ENCODE measurements around the gene CGB1.

The CGB1 gene

GRCh38 chr19:49071860-49072547 lies 35.3 kb upstream of the CGB1 start:
- H3K9me3 ChIP-seq (ENCODE audit: control insufficient read depth in 5 of 5, low read length in 5 of 5), result no peaks in the 10 kb centered on the region
- no peaks in the 10 kb centered on the region for H3K36me3 ChIP-seq (ENCODE audit: control insufficient read depth in 5 of 5, insufficient read depth in 5 of 5, low read length in 5 of 5)
- no peak overlapping the region for H3K27ac ChIP-seq (ENCODE audit: low read depth, low read length)
- H3K4me1 ChIP-seq (ENCODE audit: control insufficient read depth in 5 of 5, insufficient read depth in 5 of 5, low read length in 5 of 5), result peaks cover 0 to 6% (median 0%) of the 10 kb centered on the region in 5 donors
- H3K27me3 ChIP-seq (ENCODE audit: control insufficient read depth in 5 of 5, insufficient read depth in 4 of 5, low read length in 5 of 5), result peaks cover 26 to 55% (median 43%) of the 10 kb centered on the region in 5 donors
- no peak overlapping the region for H3K4me3 ChIP-seq (ENCODE audit: low read depth in 1 of 5, low read length in 5 of 5)
- H3K9ac ChIP-seq (ENCODE audit: low read length in 5 of 5), result no peak overlapping the region

- H3K9me3 ChIP-seq (ENCODE audit: control insufficient read depth in 5 of 5, low read length in 5 of 5), result no peaks in the 10 kb centered on the region
- no peak overlapping the region for H3K27ac ChIP-seq (ENCODE audit: low read depth, low read length)
- H3K9ac ChIP-seq (ENCODE audit: low read length in 5 of 5), result no peak overlapping the region
- H3K36me3 ChIP-seq (ENCODE audit: control insufficient read depth in 5 of 5, insufficient read depth in 5 of 5, low read length in 5 of 5), result no peaks in the 10 kb centered on the region
- no peak overlapping the region for H3K4me3 ChIP-seq (ENCODE audit: low read depth in 1 of 5, low read length in 5 of 5)
- peaks cover 41 to 71% (median 56%) of the 10 kb centered on the region in 5 donors for H3K27me3 ChIP-seq (ENCODE audit: control insufficient read depth in 5 of 5, insufficient read depth in 4 of 5, low read length in 5 of 5)
- peaks cover 0 to 6% (median 0%) of the 10 kb centered on the region in 5 donors for H3K4me1 ChIP-seq (ENCODE audit: control insufficient read depth in 5 of 5, insufficient read depth in 5 of 5, low read length in 5 of 5)
Measured at GRCh38 chr19:49070416-49070815, 33.7 kb upstream of the CGB1 start.

- Histone ChIP-seq H3K4me3 (ENCODE audit: low read depth in 1 of 5, low read length in 5 of 5) (no peak overlapping the region), H3K4me1 (ENCODE audit: control insufficient read depth in 5 of 5, insufficient read depth in 5 of 5, low read length in 5 of 5) (peaks cover 0 to 9% (median 0%) of the 10 kb centered on the region in 5 donors), H3K27me3 (ENCODE audit: control insufficient read depth in 5 of 5, insufficient read depth in 4 of 5, low read length in 5 of 5) (peaks cover 42 to 79% (median 62%) of the 10 kb centered on the region in 5 donors)
Measured at GRCh38 chr19:49069026-49069425, 32.3 kb upstream of the CGB1 start.

GRCh38 chr19:49067554-49067953 lies 30.9 kb upstream of the CGB1 start:
- Histone ChIP-seq H3K27ac (ENCODE audit: low read depth, low read length) (no peak overlapping the region), H3K4me3 (ENCODE audit: low read depth in 1 of 5, low read length in 5 of 5) (no peak overlapping the region), H3K36me3 (ENCODE audit: control insufficient read depth in 5 of 5, insufficient read depth in 5 of 5, low read length in 5 of 5) (no peaks in the 10 kb centered on the region), H3K9ac (ENCODE audit: low read length in 5 of 5) (no peak overlapping the region), H3K9me3 (ENCODE audit: control insufficient read depth in 5 of 5, low read length in 5 of 5) (no peaks in the 10 kb centered on the region), H3K4me1 (ENCODE audit: control insufficient read depth in 5 of 5, insufficient read depth in 5 of 5, low read length in 5 of 5) (peaks cover 0 to 9% (median 0%) of the 10 kb centered on the region in 5 donors), H3K27me3 (ENCODE audit: control insufficient read depth in 5 of 5, insufficient read depth in 4 of 5, low read length in 5 of 5) (peaks cover 34 to 74% (median 56%) of the 10 kb centered on the region in 5 donors)

More at GRCh38 chr19:49069026-49069425, 32.3 kb upstream of the CGB1 start:
- H3K27ac ChIP-seq (ENCODE audit: low read depth, low read length), result no peak overlapping the region
- no peaks in the 10 kb centered on the region for H3K36me3 ChIP-seq (ENCODE audit: control insufficient read depth in 5 of 5, insufficient read depth in 5 of 5, low read length in 5 of 5)
- no peaks in the 10 kb centered on the region for H3K9me3 ChIP-seq (ENCODE audit: control insufficient read depth in 5 of 5, low read length in 5 of 5)
- no peak overlapping the region for H3K9ac ChIP-seq (ENCODE audit: low read length in 5 of 5)

- Histone ChIP-seq H3K27me3 (ENCODE audit: control insufficient read depth in 5 of 5, insufficient read depth in 4 of 5, low read length in 5 of 5) (peaks cover 28 to 66% (median 54%) of the 10 kb centered on the region in 5 donors), H3K9ac (ENCODE audit: low read length in 5 of 5) (no peak overlapping the region), H3K36me3 (ENCODE audit: control insufficient read depth in 5 of 5, insufficient read depth in 5 of 5, low read length in 5 of 5) (no peaks in the 10 kb centered on the region), H3K4me3 (ENCODE audit: low read depth in 1 of 5, low read length in 5 of 5) (no peak overlapping the region), H3K27ac (ENCODE audit: low read depth, low read length) (no peak overlapping the region), H3K9me3 (ENCODE audit: control insufficient read depth in 5 of 5, low read length in 5 of 5) (no peaks in the 10 kb centered on the region), H3K4me1 (ENCODE audit: control insufficient read depth in 5 of 5, insufficient read depth in 5 of 5, low read length in 5 of 5) (peaks cover 0 to 4% (median 0%) of the 10 kb centered on the region in 5 donors)
Measured at GRCh38 chr19:49065905-49066512, 29.3 kb upstream of the CGB1 start.

- Histone ChIP-seq H3K27ac (ENCODE audit: low read depth, low read length) (no peak within 1 kb of the TSS), H3K9me3 (ENCODE audit: control insufficient read depth in 5 of 5, low read length in 5 of 5) (no peaks in the 10 kb centered on the region), H3K36me3 (ENCODE audit: control insufficient read depth in 5 of 5, insufficient read depth in 5 of 5, low read length in 5 of 5) (no peaks in the 10 kb centered on the region), H3K27me3 (ENCODE audit: control insufficient read depth in 5 of 5, insufficient read depth in 4 of 5, low read length in 5 of 5) (peaks cover 23 to 58% (median 46%) of the 10 kb centered on the region in 5 donors), H3K9ac (ENCODE audit: low read length in 5 of 5) (no peak within 1 kb of the TSS), H3K4me3 (ENCODE audit: low read depth in 1 of 5, low read length in 5 of 5) (no peak within 1 kb of the TSS), H3K4me1 (ENCODE audit: control insufficient read depth in 5 of 5, insufficient read depth in 5 of 5, low read length in 5 of 5) (peaks cover 0 to 4% (median 0%) of the 10 kb centered on the region in 5 donors)
Measured at GRCh38 chr19:49064768-49065611, 28.3 kb upstream of the CGB1 start, which contains the start of gene NTF4. Gene NTF4, minus strand, starts transcription at chr19:49064818. Its CDS starts 2,821 bp downstream, at chr19:49061997.

- Histone ChIP-seq H3K4me3 (ENCODE audit: low read depth in 1 of 5, low read length in 5 of 5) (no peak overlapping the region), H3K9me3 (ENCODE audit: control insufficient read depth in 5 of 5, low read length in 5 of 5) (no peaks in the 10 kb centered on the region), H3K27me3 (ENCODE audit: control insufficient read depth in 5 of 5, insufficient read depth in 4 of 5, low read length in 5 of 5) (peaks cover 23 to 53% (median 43%) of the 10 kb centered on the region in 5 donors), H3K27ac (ENCODE audit: low read depth, low read length) (no peak overlapping the region), H3K36me3 (ENCODE audit: control insufficient read depth in 5 of 5, insufficient read depth in 5 of 5, low read length in 5 of 5) (no peaks in the 10 kb centered on the region), H3K4me1 (ENCODE audit: control insufficient read depth in 5 of 5, insufficient read depth in 5 of 5, low read length in 5 of 5) (peaks cover 0 to 4% (median 0%) of the 10 kb centered on the region in 5 donors), H3K9ac (ENCODE audit: low read length in 5 of 5) (no peak overlapping the region)
Measured at GRCh38 chr19:49064029-49064629, 27.4 kb upstream of the CGB1 start.

- Histone ChIP-seq H3K27ac (ENCODE audit: low read depth, low read length) (no peak overlapping the region), H3K36me3 (ENCODE audit: control insufficient read depth in 5 of 5, insufficient read depth in 5 of 5, low read length in 5 of 5) (no peaks in the 10 kb centered on the region), H3K4me1 (ENCODE audit: control insufficient read depth in 5 of 5, insufficient read depth in 5 of 5, low read length in 5 of 5) (peaks cover 0 to 20% (median 15%) of the 10 kb centered on the region in 5 donors), H3K9ac (ENCODE audit: low read length in 5 of 5) (no peak overlapping the region), H3K4me3 (ENCODE audit: low read depth in 1 of 5, low read length in 5 of 5) (no peak overlapping the region), H3K27me3 (ENCODE audit: control insufficient read depth in 5 of 5, insufficient read depth in 4 of 5, low read length in 5 of 5) (peaks cover 20 to 51% (median 41%) of the 10 kb centered on the region in 5 donors), H3K9me3 (ENCODE audit: control insufficient read depth in 5 of 5, low read length in 5 of 5) (no peaks in the 10 kb centered on the region)
Measured at GRCh38 chr19:49061445-49061844, 24.8 kb upstream of the CGB1 start.

- Histone ChIP-seq H3K9me3 (ENCODE audit: control insufficient read depth in 5 of 5, low read length in 5 of 5) (no peaks in the 10 kb centered on the region), H3K27me3 (ENCODE audit: control insufficient read depth in 5 of 5, insufficient read depth in 4 of 5, low read length in 5 of 5) (peaks cover 16 to 46% (median 36%) of the 10 kb centered on the region in 5 donors), H3K9ac (ENCODE audit: low read length in 5 of 5) (no peak overlapping the region), H3K4me1 (ENCODE audit: control insufficient read depth in 5 of 5, insufficient read depth in 5 of 5, low read length in 5 of 5) (peaks cover 0 to 25% (median 19%) of the 10 kb centered on the region in 5 donors), H3K4me3 (ENCODE audit: low read depth in 1 of 5, low read length in 5 of 5) (no peak overlapping the region), H3K27ac (ENCODE audit: low read depth, low read length) (no peak overlapping the region), H3K36me3 (ENCODE audit: control insufficient read depth in 5 of 5, insufficient read depth in 5 of 5, low read length in 5 of 5) (no peaks in the 10 kb centered on the region)
Measured at GRCh38 chr19:49061000-49061399, 24.3 kb upstream of the CGB1 start.
